Measurements from ENCODE around the gene NR1D2. TPM values are rescaled to one million over a fixed set of nuclear protein-coding genes. Genes with fewer than 3 reads are reported as not detected.

NR1D2 gene
- total RNA-seq, 1 experiment from 2014 or later: 18.4 TPM

DNA sequence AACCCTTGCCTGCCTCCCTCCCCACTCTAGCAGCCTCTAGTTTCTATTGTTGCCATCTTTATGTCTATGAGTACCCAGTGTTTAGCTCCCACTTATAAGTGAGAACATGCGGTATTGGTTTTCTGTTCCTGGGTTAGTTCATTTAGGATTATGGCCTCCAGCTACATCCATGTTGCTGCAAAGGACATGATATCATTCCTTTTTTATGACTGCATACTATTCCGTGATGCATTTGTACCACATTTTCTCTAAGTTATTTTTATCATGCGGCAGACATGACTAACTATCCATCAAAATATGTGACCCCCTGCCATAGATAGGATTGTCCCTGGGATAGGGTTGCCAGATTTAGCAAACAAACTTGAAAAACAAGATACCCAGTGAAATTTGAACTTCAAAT is 58.4 kb downstream of the NR1D2 start:
- CTCF ChIA-PET: no interaction called here
- no peak overlapping the region for H3K4me3 Mint-ChIP-seq
- no peaks in the 10 kb centered on the region for H3K36me3 Mint-ChIP-seq
- no peak overlapping the region for H3K27ac Mint-ChIP-seq
- H3K9me3 Mint-ChIP-seq: peaks cover 4% of the 10 kb centered on the region
- no peaks in the 10 kb centered on the region for H3K27me3 Mint-ChIP-seq (ENCODE audit: low read depth)
- ATAC-seq: no peak
- DNase-seq (ENCODE audit: low spot score): no peak
- POLR2A ChIA-PET: no interaction called here
- H3K4me1 Mint-ChIP-seq: peaks cover 4% of the 10 kb centered on the region
- TF ChIP-seq E2F4 (CRISPR knock-in tag; IDR thresholded peaks at IDR 0.05; ENCODE audit: borderline replicate concordance, low read depth) (no peak), JUN (CRISPR knock-in tag; IDR thresholded peaks at IDR 0.05) (no peak), ZNF416 (CRISPR knock-in tag; IDR thresholded peaks at IDR 0.05) (no peak), FOXJ3 (CRISPR knock-in tag; IDR thresholded peaks at IDR 0.05; ENCODE audit: borderline replicate concordance) (no peak), ZNF138 (CRISPR knock-in tag; conservative IDR thresholded peaks at IDR 0.05) (no peak), RELA (CRISPR knock-in tag; IDR thresholded peaks at IDR 0.05; ENCODE audit: borderline replicate concordance) (no peak), OVOL2 (CRISPR knock-in tag; IDR thresholded peaks at IDR 0.05; ENCODE audit: borderline replicate concordance) (no peak), ESRRA (CRISPR knock-in tag; IDR thresholded peaks at IDR 0.05; ENCODE audit: borderline replicate concordance) (no peak), ZNF423 (CRISPR knock-in tag; IDR thresholded peaks at IDR 0.05) (no peak), FOXP4 (CRISPR knock-in tag; IDR thresholded peaks at IDR 0.05) (no peak), ZNF263 (CRISPR knock-in tag; IDR thresholded peaks at IDR 0.05; ENCODE audit: low read depth) (no peak), ZNF317 (CRISPR knock-in tag; IDR thresholded peaks at IDR 0.05; ENCODE audit: borderline replicate concordance, low read depth) (no peak), SP1 (CRISPR knock-in tag; conservative IDR thresholded peaks at IDR 0.05) (no peak), HMGA2 (CRISPR knock-in tag; IDR thresholded peaks at IDR 0.05) (no peak), HMGXB4 (CRISPR knock-in tag; IDR thresholded peaks at IDR 0.05) (no peak), ZNF671 (CRISPR knock-in tag; IDR thresholded peaks at IDR 0.05) (no peak), AFF4 (CRISPR knock-in tag; IDR thresholded peaks at IDR 0.05; ENCODE audit: borderline replicate concordance) (no peak)
- TF ChIP-seq, protein P1, sequence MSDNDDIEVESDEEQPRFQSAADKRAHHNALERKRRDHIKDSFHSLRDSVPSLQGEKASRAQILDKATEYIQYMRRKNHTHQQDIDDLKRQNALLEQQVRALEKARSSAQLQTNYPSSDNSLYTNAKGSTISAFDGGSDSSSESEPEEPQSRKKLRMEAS (CRISPR knock-in tag; IDR thresholded peaks at IDR 0.05): no peak

Measured in WTC11 (cell line).